NCI-H774 (cell line): ENCODE measurements around the gene GLS2.
A peak's percentile ranks its signal among the peaks of the same experiment; 100 is the strongest.
"Not testable (repeated sequence)": the region's sequence is repeated elsewhere in the genome, so short reads cannot be mapped to it uniquely, and the experiment has no call there.

Experiments used
- DNase-seq: peaks from one replicate; lab custom pipeline; 2025; lab: John Stamatoyannopoulos, UW

The GLS2 gene

DNA sequence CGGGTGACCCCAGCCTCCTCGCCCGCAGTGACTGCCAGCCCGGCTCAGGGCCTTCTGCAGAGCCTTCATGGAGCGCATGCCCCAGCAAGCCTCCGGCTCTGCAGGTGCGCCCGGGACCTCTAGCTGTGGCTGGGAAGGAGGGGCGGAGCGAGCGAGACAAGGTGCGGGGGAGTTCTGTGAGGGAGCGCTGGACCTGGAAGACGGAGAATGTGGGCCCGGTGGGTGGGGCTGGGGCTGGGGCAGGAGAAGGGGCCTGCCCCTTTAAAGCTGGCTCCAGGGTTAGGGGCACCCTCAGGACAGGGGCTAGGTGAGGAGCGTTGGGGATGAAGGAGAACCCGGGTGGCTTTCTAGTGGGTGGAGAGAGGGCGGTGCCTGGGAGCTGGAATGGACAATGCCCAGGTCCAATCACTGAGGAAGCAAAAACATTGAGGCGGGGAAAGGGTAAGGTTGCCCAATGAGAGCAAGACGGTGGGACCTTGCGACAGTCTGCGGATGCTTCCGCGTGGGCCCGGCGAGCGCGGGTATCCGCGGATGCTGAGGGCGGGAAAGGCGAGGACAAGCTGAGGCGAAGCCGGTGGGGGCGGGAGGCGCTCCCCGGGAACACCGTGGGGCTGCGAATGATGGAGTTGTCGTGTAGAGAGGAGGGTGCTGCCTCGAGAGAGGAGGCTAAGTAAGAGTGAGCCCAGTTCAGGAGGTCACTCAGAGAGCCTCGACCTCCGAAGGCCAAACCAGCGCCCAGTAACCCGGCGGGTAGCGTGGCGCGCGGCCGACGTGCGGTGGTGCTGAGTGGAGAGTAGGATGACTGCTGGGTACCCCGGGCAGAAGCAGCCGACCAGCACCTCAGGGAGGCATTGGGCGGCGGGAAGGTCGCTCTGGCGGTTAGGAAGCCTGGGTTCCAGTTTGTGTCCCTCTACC, at the start of gene GLS2:
TSS of gene GLS2 (minus strand) at position 121 of the 915 bp plus-strand sequence. CDS start at position 78, 43 bp downstream.
- peak; percentile 92 for DNase-seq

DNA sequence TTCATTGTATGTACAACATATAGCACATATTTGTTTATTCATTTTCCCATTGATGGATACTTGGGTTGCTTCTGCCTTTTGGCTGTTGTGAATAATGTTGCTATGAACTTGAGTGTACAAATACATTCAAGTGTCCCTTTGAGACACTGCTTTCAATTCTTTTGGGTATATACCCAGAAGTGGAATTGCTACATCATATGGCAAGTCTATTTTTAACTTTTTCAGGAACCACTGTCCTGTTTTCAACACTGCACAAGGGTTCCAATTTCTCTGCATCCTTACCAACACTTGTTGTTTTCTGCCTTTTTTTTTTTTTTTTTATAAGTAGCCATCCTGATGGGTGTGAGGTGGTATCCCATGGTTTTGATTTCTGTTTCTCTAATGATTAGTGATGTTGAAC, 49.6 kb upstream of the GLS2 start:
- DNase-seq: no peak

DNA sequence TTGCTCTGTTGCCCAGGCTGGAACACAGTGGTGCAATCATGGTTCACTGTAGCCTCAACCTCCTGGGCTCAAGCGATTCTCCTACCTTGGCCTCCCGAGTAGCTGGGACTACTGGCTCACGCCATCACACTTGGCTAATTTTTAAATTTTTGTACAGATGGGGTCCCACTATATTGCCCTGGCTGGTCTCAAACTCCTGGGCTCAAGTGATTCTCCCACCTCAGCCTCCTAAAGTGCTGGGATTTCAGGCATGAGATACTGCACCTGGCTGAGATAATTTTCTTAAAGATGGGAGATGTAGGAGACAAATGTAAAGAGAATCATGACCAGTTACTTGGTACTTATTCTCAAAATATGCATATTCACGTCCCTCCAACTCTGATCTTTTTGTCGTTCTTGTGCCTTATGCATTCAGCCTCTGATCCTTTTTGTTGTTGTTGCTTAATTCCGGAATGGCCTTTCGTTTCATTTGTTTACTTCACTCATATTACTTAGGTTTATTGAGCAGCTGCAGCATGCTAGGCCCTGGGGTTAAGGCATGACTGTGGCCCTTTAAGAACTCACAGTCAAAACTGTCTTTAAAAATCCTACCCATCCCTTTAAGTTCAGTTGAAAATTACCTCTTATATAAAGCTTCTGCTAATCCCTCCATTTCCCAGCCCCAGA, 42.6 kb upstream of the GLS2 start:
- DNase-seq: no peak

DNA sequence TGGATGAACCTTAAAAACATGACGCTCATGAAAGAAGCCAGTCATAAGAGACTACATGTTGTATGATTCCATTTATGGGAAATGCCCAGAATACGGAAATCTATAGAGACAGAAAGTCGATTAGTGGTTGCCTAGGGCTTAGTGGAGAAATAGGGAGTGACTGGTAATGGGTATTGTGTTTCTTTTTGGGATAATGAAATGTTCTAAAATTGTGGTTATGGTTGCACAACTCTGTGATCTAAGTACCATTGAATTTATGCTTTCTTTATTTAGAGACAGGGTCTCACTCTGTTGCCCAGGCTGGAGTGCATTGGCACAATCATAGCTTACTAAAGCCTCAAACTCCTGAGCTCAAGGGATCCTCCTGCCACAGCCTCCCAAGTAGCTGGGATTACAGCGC, 41.7 kb upstream of the GLS2 start:
- DNase-seq: no peak

DNA sequence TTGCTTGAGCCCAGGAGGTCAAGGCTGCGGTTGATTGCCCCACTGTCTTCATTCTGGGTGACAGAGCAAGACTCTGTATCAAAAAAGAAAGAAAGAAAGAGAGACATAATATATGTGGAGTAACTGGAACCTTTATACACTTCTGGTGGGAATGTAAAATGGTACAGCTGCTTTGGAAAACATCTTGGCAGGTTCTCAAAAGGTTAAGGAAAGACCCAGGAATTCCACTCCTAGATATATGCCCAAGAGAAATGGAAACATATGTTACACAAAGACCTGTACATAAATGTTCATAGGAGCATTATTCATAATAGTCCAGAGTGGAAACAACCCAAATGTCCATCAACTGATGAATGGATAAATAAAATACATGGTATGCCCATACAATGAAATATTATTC, 40.9 kb upstream of the GLS2 start:
- DNase-seq: no peak

DNA sequence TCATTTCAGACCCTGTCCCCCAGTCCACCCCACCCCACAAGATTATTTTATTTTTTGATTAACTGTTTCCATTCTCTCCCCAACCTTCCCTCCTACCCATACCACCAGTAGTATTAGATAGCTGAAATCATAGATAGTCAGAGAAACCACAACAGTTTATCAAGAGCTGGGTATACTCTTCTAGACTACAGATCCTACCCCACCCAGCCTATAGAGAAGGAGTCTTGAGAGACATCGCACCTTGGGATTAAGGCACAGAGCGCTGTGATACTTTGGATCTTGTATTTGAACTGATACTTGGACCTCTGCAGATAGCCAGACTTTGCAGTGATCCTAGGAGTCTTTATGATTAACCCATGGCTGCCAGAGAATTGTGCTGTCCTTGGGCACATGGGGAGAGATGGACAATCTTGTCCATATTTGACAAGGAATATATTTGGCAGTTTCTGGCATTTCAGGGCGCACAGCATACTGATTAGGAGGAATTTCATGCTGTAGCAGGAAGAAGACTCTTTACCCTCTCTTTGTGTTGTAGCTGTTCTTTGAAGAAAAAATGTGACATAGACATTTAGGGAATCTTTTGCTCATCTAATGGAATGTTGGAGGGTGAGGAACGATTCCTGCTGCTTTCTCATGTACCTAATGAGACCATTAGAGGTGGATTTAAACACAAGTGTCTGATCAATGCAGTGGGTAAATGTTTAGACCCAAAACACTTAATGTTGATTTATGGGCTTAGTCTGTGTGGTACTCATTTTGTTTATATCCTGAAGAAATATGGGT, 34.6 kb upstream of the GLS2 start:
- DNase-seq: no peak

DNA sequence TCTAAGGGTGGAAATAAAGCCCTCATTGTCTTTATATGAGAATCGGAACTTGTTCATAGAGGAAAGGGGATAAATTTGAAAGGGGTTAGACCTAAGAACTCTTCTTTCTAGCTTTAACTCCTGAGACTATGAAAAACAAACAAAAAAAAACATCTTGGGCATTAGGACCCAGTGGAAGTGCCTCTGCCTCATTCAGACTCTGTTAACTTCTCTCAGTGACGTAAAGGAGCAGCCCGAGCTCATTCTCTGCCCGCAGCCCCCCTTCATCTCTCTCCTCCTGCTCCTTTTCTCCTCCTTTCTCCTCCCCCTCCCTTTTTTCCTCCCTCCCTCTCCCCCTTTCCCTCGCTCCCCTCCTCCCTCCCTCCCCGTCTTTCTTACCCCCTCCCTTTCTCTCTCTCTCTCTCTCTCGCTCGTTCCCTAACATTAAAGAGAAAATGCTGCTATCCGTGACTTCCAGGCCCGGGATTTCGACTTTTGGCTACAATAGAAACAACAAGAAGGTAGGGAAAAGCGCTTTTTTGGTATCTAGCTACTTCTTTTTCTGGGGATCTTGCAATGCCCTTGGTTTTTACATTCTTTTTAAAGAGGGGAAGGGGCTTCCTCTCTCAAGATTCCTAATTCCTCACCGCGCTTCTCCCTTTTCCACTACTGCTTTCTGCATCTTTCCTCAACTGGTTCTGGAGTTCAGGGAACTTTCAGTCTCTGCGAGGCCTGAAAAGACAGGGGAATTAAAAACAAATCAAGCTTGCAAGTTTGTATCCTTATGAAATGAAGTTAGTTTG, 33.8 kb upstream of the GLS2 start, which contains the start of gene RBMS2:
TSS of gene RBMS2 (plus strand) at position 231 of the 782 bp plus-strand sequence. CDS start at position 435, 204 bp downstream.
- peak; percentile 57 for DNase-seq

DNA sequence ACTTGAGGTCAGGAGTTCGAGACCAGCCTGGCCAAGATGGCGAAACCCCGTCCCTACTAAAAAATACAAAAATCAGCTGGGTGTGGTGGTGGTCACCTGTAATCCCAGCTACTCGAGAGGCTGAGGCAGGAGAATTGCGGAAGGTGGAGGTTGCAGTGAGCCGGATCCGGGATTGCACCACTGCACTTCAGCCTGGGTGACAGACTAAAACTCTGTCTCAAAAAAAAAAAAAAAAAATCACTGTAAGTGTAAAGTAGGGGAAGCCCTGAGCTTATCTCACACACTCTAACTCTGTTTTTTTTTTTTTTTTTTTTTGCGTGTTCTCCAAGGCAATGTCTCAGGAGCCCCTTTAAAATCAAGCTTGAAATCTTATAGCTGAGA, 33.2 kb upstream of the GLS2 start:
- DNase-seq: no peak

DNA sequence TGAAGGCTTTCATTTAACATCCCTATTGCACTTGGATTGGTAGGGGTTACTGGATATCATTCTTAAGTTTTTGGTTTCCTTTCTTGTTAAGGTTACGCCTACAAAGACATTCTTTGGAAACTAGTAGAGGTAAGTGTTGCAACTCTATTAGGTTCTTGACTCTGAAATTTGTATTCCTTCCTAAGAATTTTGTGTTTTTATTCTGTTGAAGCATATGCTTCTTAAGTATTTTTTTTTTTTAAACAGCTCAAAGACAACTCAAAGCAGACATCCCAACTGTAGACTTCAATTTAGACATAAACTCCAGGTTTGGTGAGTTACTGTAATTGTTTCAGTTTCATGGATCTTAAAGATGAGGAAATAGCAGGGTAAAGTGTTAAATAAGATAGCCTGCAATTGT, 32.5 kb upstream of the GLS2 start:
- no peak for DNase-seq

DNA sequence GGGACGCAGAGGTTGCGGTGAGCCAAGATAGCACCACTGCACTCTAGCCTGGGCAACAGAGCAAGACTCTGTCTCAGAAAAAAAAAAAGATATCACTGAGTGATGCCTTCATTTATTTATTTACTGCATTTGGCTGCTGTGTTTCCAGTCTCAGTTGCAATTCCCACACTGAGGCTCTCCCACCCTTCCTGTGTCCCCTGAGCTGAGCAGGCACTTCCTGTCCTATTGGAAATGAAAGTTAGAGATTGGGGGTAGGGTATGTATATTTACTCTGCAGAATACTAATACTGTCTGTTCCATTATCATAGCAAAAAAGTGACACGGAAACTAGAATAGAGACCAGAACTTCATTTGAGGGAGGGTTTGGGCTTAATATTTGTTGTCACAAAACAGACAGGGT, 32.1 kb upstream of the GLS2 start:
- DNase-seq: no peak

DNA sequence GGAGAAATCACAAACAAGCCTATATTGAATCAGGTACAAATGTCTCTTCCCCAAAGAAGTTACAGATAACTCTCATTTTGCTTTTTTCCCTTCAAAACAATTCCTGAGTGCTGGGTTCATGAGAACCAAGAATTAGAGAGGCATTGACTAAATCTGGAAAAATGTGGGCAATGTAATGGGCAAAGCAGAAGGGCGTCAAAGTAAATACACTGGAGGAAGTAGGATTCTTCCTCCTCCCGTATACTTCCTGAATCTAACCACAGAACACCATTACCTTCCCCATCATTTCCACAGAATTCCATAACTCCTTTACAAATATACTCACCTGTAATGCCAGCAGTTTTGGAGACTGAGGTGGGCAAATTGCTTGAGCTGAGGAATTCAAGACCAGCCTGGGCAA, 30.6 kb upstream of the GLS2 start:
- no peak for DNase-seq

DNA sequence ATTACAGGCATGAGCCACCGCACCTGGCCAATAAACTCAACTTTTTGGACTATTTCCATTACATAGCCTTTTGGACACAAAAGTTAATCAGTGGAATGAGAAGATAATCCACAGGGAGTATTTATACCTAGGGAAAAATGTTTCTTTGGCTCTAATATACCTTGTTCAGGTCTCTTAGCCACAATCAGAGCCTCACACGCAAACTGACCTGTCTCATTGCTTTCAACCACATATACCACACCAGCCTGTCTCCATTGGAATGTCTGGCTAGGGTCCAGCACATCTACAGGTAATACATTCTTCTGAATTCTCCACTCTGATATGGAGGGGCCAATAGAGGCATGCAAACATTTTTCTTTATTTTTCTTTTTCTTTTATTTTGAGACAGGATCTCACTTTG, 29.9 kb upstream of the GLS2 start:
- DNase-seq: no peak

DNA sequence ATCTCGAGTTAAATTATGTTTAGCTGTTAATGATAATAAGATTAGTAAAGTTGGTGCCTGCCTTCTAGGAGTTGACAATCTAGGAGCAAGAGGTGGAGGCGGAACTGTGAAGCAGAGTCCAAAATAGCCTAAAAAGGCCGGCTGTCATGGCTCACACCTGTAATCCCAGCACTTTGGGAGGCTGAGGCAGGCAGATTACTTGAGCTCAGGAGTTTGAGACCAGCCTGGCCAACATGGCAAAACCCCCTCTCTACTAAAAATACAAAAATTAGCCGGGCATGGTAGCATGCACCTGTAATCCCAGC, 26.0 kb upstream of the GLS2 start:
- DNase-seq: not testable (repeated sequence)

DNA sequence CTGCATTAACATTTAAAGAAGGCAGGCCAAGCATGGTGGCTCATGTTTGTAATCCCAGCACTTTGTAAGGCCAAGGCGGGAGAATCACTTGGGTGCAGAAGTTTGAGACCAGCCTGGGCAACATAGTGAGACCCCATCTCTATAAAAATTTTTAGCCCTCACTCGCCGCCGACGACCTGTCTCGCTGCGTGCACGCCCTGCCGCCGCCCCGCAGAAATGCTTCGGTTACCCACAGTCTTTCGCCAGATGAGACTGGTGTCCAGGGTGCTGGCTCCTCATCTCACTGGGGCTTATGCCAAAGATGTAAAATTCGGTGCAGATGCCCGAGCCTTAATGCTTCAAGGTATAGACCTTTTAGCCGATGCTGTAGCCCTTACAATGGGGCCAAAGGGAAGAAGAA, 22.8 kb upstream of the GLS2 start:
- no peak for DNase-seq

DNA sequence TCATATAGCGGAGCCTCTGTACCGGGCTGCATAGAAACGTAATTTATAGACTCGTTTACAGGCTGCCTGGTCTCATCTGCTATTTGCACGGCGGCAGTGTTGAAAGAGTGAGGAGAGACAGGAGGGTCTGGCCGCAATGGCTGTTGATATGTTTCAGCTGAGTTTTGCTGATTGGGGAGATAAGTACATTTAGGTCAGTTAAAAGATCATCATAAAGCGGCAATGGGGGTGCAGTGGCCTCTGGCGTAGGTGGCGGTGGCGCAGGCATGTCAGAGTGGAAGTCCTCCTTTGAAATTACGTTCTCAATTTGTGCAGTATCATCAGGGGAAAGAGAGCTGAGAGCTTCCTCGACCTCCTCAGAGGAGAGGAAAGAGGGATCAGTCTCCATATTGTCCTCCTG, 11.9 kb upstream of the GLS2 start:
- DNase-seq: not testable (repeated sequence)

DNA sequence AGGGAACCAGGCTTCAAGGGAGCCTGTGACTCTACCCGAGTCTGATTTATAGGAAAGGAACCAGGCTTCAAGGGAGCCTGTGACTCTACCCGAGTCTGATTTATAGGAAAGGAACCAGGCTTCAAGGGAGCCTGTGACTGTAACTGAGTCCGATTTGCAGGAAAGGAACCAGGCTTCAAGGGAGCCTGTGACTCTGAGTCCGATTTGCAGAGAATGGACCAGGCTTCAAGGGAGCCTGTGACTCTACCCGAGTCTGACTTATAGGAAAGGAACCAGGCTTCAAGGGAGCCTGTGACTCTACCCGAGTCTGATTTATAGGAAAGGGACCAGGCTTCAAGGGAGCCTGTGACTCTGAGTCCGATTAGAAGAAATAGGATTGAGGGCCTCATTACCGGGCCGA, 11.5 kb upstream of the GLS2 start:
- not testable (repeated sequence) for DNase-seq

DNA sequence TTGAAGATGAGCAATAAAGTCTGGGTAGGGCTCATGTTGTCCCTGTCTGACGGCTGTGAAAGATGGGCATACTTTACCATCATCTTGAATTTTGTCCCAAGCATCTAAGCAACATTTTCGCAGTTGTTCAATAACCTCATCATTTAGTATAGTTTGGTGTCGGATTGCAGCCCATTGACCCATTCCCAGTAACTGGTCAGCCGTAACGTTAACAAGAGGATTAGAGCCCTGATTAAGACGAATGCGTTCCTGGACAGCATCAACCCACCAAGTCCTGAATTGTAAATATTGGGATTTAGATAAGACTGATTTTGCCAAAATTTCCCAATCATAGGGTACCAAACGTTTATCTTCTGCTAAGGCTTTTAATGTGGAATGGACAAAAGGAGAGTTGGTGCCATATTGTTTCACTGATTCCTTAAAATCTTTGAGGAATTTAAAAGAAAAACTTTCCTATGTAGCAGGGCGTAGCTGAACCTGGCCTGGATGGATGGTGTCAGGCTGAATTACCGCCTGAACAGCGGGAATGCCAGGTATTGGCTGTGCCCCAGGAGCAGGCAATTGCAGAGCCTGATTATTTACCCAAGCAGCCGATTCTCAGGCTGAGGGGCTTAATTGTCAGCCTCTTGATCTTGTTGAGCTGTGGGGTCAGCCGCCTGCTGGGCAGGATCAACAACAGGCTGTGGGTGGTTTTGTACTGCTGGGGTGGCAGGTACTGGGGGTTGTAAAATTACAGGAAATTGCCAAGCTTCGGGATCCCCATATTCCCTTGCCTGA, 10.4 kb upstream of the GLS2 start:
- peak; percentile 16 for DNase-seq

DNA sequence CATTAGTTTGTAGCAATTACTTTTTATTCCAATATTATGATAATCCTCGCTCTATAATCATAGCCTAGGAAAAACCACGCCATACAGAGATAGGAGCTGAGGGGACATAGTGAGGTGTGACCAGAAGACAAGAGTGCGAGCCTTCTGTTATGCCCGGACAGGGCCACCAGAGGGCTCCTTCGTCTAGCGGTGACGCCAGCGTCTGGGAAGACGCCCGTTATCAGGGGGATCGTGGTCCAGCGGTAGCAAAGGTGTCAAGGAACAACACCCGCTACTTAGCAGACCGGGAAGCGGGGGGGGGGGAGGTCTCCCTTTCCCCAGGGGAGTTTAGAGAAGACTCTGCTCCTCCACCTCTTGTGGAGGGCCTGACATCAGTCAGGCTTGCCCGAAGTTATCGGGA, 8.7 kb upstream of the GLS2 start:
- peak; percentile 8 for DNase-seq

DNA sequence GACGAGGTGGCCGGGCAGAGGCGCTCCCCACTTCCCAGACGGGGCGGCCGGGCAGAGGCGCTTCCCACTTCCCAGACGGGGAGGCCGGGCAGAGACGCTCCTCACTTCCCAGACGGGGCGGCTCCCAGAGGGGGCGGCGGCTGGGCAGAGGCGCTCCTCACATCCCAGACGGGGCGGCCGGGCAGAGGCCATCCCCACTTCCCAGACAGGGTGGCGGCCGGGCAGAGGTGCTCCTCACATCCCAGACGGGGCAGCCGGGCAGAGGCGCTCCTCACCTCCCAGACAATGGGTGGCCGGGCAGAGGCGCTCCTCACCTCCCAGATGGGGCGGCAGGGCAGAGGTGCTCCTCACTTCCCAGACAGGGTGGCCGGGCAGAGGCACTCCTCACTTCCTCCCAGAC, 6.5 kb upstream of the GLS2 start:
- DNase-seq: not testable (repeated sequence)

DNA sequence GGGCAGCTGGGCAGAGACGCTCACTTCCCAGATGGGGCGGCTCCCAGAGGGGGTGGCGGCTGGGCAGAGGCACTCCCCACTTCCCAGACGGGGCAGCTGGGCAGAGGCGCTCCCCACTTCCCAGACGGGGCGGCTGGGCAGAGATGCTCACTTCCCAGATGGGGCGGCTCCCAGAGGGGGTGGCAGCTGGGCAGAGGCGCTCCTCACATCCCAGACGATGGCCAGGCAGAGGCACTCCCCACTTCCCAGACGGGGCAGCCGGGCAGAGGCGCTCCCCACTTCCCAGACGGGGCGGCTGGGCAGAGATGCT, 6.1 kb upstream of the GLS2 start:
- not testable (repeated sequence) for DNase-seq

DNA sequence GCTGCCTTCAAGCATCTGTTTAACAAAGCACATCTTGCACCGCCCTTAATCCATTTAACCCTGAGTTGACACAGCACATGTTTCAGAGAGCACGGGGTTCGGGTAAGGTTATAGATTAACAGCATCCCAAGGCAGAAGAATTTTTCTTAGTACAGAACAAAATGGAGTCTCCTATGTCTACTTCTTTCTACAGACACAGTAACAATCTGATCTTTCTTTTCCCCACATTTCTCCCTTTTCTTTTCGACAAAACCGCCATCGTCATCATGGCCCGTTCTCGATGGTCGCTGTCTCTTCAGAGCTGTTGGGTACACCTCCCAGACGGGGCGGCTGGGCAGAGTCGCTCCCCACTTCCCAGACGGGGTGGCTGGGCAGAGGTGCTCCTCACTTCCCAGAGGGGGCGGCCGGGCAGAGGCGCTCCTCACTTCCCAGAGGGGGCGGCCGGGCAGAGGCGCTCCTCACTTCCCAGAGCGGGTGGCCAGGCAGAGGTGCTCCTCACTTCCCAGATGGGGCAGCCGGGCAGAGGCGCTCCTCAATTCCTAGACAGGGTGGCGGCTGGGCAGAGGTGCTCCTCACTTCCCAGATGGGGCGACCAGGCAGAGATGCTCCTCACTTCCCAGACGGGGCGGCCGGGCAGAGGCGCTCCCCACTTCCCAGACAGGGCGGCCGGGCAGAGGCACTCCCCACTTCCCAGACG, 5.6 kb upstream of the GLS2 start:
- DNase-seq: not testable (repeated sequence)
